ACC112 (cell line): ENCODE results near the gene ACSF3.

Source experiments
- H2AFZ ChIP-seq: fragments of 200-600 bp; sonication (generic); one replicate; pipeline ENCODE4 v1.6.0; 2017; ENCODE audit warnings: antibody characterized with exemption, low read length; ENCODE audit not compliant: unreplicated experiment
- H3K27ac ChIP-seq: fragments of 200-600 bp; sonication (generic); 2 replicates; pipeline ENCODE4 v1.5.1; 2014; ENCODE audit warnings: low read depth, mild to moderate bottlenecking, antibody characterized with exemption, low read length, moderate library complexity
- H3K27me3 ChIP-seq: fragments of 200-600 bp; sonication (generic); 2 replicates; pipeline ENCODE4 v1.6.1; 2014; ENCODE audit warnings: mild to moderate bottlenecking, antibody characterized with exemption, low read length, moderate library complexity, mixed read lengths; ENCODE audit not compliant: insufficient read depth
- H3K36me3 ChIP-seq: fragments of 200-600 bp; sonication (generic); 2 replicates; pipeline ENCODE4 v1.6.1; 2016; ENCODE audit warnings: mild to moderate bottlenecking, antibody characterized with exemption, low read length, moderate library complexity, mixed read lengths; ENCODE audit not compliant: insufficient read depth
- H3K4me1 ChIP-seq: fragments of 200-600 bp; sonication (generic); one replicate; pipeline ENCODE4 v1.6.1; 2016; ENCODE audit warnings: low read length, mixed read lengths; ENCODE audit not compliant: insufficient read depth, unreplicated experiment, control insufficient read depth
- H3K4me3 ChIP-seq: fragments of 200-600 bp; sonication (generic); 2 replicates; pipeline ENCODE4 v1.5.1; 2014; ENCODE audit warnings: mild to moderate bottlenecking, low read depth, low read length
- H3K79me2 ChIP-seq: fragments of 200-600 bp; sonication (generic); one replicate; pipeline ENCODE4 v1.6.0; 2016; ENCODE audit warnings: low read length; ENCODE audit not compliant: control insufficient read depth, unreplicated experiment, insufficient read depth

The ACSF3 gene

GRCh38 chr16:89201439-89202377 lies 108.1 kb downstream of the ACSF3 start:
- H2AFZ ChIP-seq: no peak overlapping the region
- peaks cover 52% of the 10 kb centered on the region for H3K27me3 ChIP-seq
- H3K4me1 ChIP-seq: no peaks in the 10 kb centered on the region
- no peaks in the 10 kb centered on the region for H3K36me3 ChIP-seq
- no peaks in the 10 kb centered on the region for H3K79me2 ChIP-seq
- 0 out of 2 replicates have a peak overlapping the region, but pooled peaks have one; percentile 45 for H3K4me3 ChIP-seq
- no peak overlapping the region for H3K27ac ChIP-seq

DNA sequence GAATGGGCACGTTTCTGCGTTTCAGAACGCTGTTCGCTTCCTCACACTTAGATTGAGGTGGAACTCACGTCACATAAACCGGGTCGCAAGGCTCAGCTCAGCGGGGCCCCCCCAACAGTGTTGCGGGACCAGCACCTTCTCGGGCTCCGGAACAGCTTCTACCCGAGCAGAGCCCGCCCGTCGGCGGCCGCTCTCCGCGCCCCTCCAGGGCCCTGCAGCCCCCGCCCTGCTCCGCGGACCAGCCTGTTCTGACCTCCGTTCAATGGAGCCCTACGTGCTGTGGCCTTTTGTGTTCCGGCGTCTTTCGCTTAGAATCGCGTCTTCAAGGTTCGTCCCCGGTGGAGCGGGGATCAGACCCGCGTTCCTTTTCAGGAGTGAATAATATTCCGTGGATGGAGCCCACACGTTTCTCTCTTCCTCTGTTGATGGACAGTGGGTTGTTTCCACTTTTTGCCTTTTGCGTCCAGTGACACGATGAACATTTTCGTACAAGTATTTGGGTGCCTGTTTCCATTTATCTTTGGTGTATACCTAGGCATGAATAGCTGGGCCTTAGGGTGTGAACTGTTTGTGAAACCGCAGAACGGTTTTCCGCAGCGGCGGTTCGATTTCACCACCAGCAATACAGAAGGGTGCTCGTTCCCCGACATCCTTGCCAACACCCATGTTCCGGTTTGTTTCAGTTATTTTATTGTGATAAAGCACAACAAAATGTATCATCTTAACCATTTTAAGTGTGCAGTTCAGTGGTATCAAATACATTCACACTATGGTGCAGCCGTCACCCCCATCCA lies 109.0 kb downstream of the ACSF3 start:
- Histone ChIP-seq H3K27ac (no peak overlapping the region), H3K36me3 (no peaks in the 10 kb centered on the region), H3K27me3 (peaks cover 52% of the 10 kb centered on the region), H2AFZ (no peak overlapping the region), H3K4me3 (no peak overlapping the region), H3K79me2 (no peaks in the 10 kb centered on the region), H3K4me1 (no peaks in the 10 kb centered on the region)
